ENCODE results near the gene PIP4K2A.
A peak's percentile ranks its signal among the peaks of the same experiment; 100 is the strongest.

Gene PIP4K2A

GRCh38 chr10:22727112-22727511, 12.7 kb upstream of the PIP4K2A start:
- H3K14ac ChIP-seq (ENCODE audit: low read length): no peak overlapping the region
- WGBS (ENCODE audit: extremely low coverage, insufficient coverage, insufficient read length): no CpG with 5 or more reads among the region's 2 CpGs

GRCh38 chr10:22724773-22725172, 10.4 kb upstream of the PIP4K2A start:
- H3K4me3 ChIP-seq (ENCODE audit: low read depth, low read length): no peak overlapping the region
- no peaks in the 10 kb centered on the region for H3K79me1 ChIP-seq (ENCODE audit: low read length)
- no peak overlapping the region for H2BK12ac ChIP-seq (ENCODE audit: low read length)
- no peak overlapping the region for H3K4ac ChIP-seq (ENCODE audit: low read depth, low read length)
- no peak overlapping the region for H2AFZ ChIP-seq (ENCODE audit: insufficient read depth, low read length, poor library complexity)
- no peaks in the 10 kb centered on the region for H3K79me2 ChIP-seq (ENCODE audit: control insufficient read depth, insufficient read depth, low read length, poor library complexity)
- no peak overlapping the region for H2AK5ac ChIP-seq (ENCODE audit: low read length)
- WGBS (ENCODE audit: extremely low coverage, insufficient coverage, insufficient read length): no CpG with 5 or more reads among the region's 3 CpGs
- no peak overlapping the region for H3K27ac ChIP-seq (ENCODE audit: low read depth, low read length)
- H4K8ac ChIP-seq (ENCODE audit: low read depth, low read length): no peak overlapping the region
- no peaks in the 10 kb centered on the region for H3K36me3 ChIP-seq (ENCODE audit: control insufficient read depth in 1 of 2, insufficient read depth in 2 of 2, low read length in 2 of 2)
- no peak overlapping the region for H3K14ac ChIP-seq (ENCODE audit: low read length)
- H3K9ac ChIP-seq (ENCODE audit: low read length): no peak overlapping the region
- no peaks in the 10 kb centered on the region for H3K9me3 ChIP-seq (ENCODE audit: insufficient read depth, low read depth, low read length)
- H3K27me3 ChIP-seq (ENCODE audit: insufficient read depth, low read length): no peaks in the 10 kb centered on the region
- no peak overlapping the region for H2BK5ac ChIP-seq (ENCODE audit: low read depth, low read length, poor library complexity)
- no peaks in the 10 kb centered on the region for H3K4me1 ChIP-seq (ENCODE audit: control insufficient read depth in 1 of 2, insufficient read depth in 2 of 2, low read length in 2 of 2)
- H3K18ac ChIP-seq (ENCODE audit: low read length): no peak overlapping the region
- no peak for DNase-seq
- no peak overlapping the region for H3K23ac ChIP-seq (ENCODE audit: low read length)
- H4K12ac ChIP-seq (ENCODE audit: low read depth, low read length): no peak overlapping the region
- no peak overlapping the region for H2BK120ac ChIP-seq (ENCODE audit: insufficient read depth, low read length, poor library complexity)
- no peak overlapping the region for H3K4me2 ChIP-seq (ENCODE audit: low read length)
- no peak overlapping the region for H4K91ac ChIP-seq (ENCODE audit: low read depth, low read length)

More at GRCh38 chr10:22727112-22727511, 12.7 kb upstream of the PIP4K2A start:
- Histone ChIP-seq H2BK120ac (ENCODE audit: insufficient read depth, low read length, poor library complexity) (no peak overlapping the region), H3K9ac (ENCODE audit: low read length) (no peak overlapping the region), H3K23ac (ENCODE audit: low read length) (no peak overlapping the region), H3K9me3 (ENCODE audit: insufficient read depth, low read depth, low read length) (no peaks in the 10 kb centered on the region), H2AFZ (ENCODE audit: insufficient read depth, low read length, poor library complexity) (no peak overlapping the region), H3K4me3 (ENCODE audit: low read depth, low read length) (no peak overlapping the region), H3K27ac (ENCODE audit: low read depth, low read length) (no peak overlapping the region), H3K36me3 (ENCODE audit: control insufficient read depth in 1 of 2, insufficient read depth in 2 of 2, low read length in 2 of 2) (no peaks in the 10 kb centered on the region), H3K79me2 (ENCODE audit: control insufficient read depth, insufficient read depth, low read length, poor library complexity) (no peaks in the 10 kb centered on the region), H4K8ac (ENCODE audit: low read depth, low read length) (no peak overlapping the region), H3K27me3 (ENCODE audit: insufficient read depth, low read length) (no peaks in the 10 kb centered on the region), H3K79me1 (ENCODE audit: low read length) (no peaks in the 10 kb centered on the region), H2BK12ac (ENCODE audit: low read length) (no peak overlapping the region), H3K4ac (ENCODE audit: low read depth, low read length) (no peak overlapping the region), H2BK5ac (ENCODE audit: low read depth, low read length, poor library complexity) (no peak overlapping the region), H2AK5ac (ENCODE audit: low read length) (no peak overlapping the region), H3K18ac (ENCODE audit: low read length) (no peak overlapping the region), H4K12ac (ENCODE audit: low read depth, low read length) (no peak overlapping the region), H3K4me1 (ENCODE audit: control insufficient read depth in 1 of 2, insufficient read depth in 2 of 2, low read length in 2 of 2) (no peaks in the 10 kb centered on the region), H3K4me2 (ENCODE audit: low read length) (no peak overlapping the region), H4K91ac (ENCODE audit: low read depth, low read length) (no peak overlapping the region)
- DNase-seq: no peak

GRCh38 chr10:22723783-22724182, 9.4 kb upstream of the PIP4K2A start:
- Histone ChIP-seq H4K91ac (ENCODE audit: low read depth, low read length) (no peak overlapping the region), H3K4me1 (ENCODE audit: control insufficient read depth in 1 of 2, insufficient read depth in 2 of 2, low read length in 2 of 2) (no peaks in the 10 kb centered on the region), H2BK5ac (ENCODE audit: low read depth, low read length, poor library complexity) (no peak overlapping the region), H3K4me3 (ENCODE audit: low read depth, low read length) (no peak overlapping the region), H2AK5ac (ENCODE audit: low read length) (no peak overlapping the region), H3K79me1 (ENCODE audit: low read length) (no peaks in the 10 kb centered on the region), H3K27me3 (ENCODE audit: insufficient read depth, low read length) (no peaks in the 10 kb centered on the region), H3K14ac (ENCODE audit: low read length) (no peak overlapping the region), H3K9ac (ENCODE audit: low read length) (no peak overlapping the region), H2AFZ (ENCODE audit: insufficient read depth, low read length, poor library complexity) (no peak overlapping the region), H3K4ac (ENCODE audit: low read depth, low read length) (no peak overlapping the region), H2BK120ac (ENCODE audit: insufficient read depth, low read length, poor library complexity) (no peak overlapping the region), H3K27ac (ENCODE audit: low read depth, low read length) (no peak overlapping the region), H3K18ac (ENCODE audit: low read length) (no peak overlapping the region), H3K4me2 (ENCODE audit: low read length) (no peak overlapping the region), H2BK12ac (ENCODE audit: low read length) (no peak overlapping the region), H4K8ac (ENCODE audit: low read depth, low read length) (no peak overlapping the region), H3K36me3 (ENCODE audit: control insufficient read depth in 1 of 2, insufficient read depth in 2 of 2, low read length in 2 of 2) (no peaks in the 10 kb centered on the region), H3K79me2 (ENCODE audit: control insufficient read depth, insufficient read depth, low read length, poor library complexity) (no peaks in the 10 kb centered on the region), H4K12ac (ENCODE audit: low read depth, low read length) (no peak overlapping the region), H3K23ac (ENCODE audit: low read length) (no peak overlapping the region), H3K9me3 (ENCODE audit: insufficient read depth, low read depth, low read length) (no peaks in the 10 kb centered on the region)
- DNase-seq: no peak
- no CpG with 5 or more reads among the region's 6 CpGs for WGBS (ENCODE audit: extremely low coverage, insufficient coverage, insufficient read length)

DNA sequence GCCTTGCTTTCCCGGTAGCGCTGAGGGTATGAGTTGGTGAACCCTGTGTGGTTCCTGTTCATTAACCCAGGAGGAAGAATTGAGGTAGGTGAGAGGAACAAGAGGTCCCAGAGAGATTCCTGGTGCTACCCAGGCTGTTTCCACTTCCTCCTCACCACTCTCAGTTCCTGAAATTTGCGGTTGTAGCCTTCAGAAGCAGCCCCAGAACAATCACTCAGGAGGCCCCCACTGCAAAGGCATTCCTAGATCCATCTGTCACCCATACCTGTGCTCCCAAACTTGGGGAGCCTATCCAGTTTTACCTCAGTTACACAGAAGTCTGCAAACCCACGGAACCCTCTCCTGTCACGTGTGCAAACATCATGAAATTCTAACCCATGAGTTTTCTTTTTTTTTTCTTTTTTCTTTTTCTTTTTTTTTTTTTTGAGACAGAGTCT, 9.0 kb upstream of the PIP4K2A start:
- Histone ChIP-seq H3K4ac (ENCODE audit: low read depth, low read length) (no peak overlapping the region), H2AK5ac (ENCODE audit: low read length) (no peak overlapping the region), H3K4me3 (ENCODE audit: low read depth, low read length) (no peak overlapping the region), H3K27me3 (ENCODE audit: insufficient read depth, low read length) (no peaks in the 10 kb centered on the region), H3K9me3 (ENCODE audit: insufficient read depth, low read depth, low read length) (no peaks in the 10 kb centered on the region), H3K14ac (ENCODE audit: low read length) (no peak overlapping the region), H4K8ac (ENCODE audit: low read depth, low read length) (no peak overlapping the region), H4K91ac (ENCODE audit: low read depth, low read length) (no peak overlapping the region), H3K36me3 (ENCODE audit: control insufficient read depth in 1 of 2, insufficient read depth in 2 of 2, low read length in 2 of 2) (no peaks in the 10 kb centered on the region), H3K4me1 (ENCODE audit: control insufficient read depth in 1 of 2, insufficient read depth in 2 of 2, low read length in 2 of 2) (no peaks in the 10 kb centered on the region), H3K27ac (ENCODE audit: low read depth, low read length) (no peak overlapping the region), H3K9ac (ENCODE audit: low read length) (no peak overlapping the region), H2BK12ac (ENCODE audit: low read length) (no peak overlapping the region), H2BK5ac (ENCODE audit: low read depth, low read length, poor library complexity) (no peak overlapping the region), H3K79me1 (ENCODE audit: low read length) (no peaks in the 10 kb centered on the region), H3K4me2 (ENCODE audit: low read length) (no peak overlapping the region), H2AFZ (ENCODE audit: insufficient read depth, low read length, poor library complexity) (no peak overlapping the region), H3K79me2 (ENCODE audit: control insufficient read depth, insufficient read depth, low read length, poor library complexity) (no peaks in the 10 kb centered on the region), H3K18ac (ENCODE audit: low read length) (no peak overlapping the region), H4K12ac (ENCODE audit: low read depth, low read length) (no peak overlapping the region), H2BK120ac (ENCODE audit: insufficient read depth, low read length, poor library complexity) (no peak overlapping the region), H3K23ac (ENCODE audit: low read length) (no peak overlapping the region)
- DNase-seq: peak in 1 of 2 donors; percentile 6
- WGBS (ENCODE audit: extremely low coverage, insufficient coverage, insufficient read length): no CpG with 5 or more reads among the region's 5 CpGs

Measured in trophoblast cell (in vitro differentiated cells and primary cell).